SK-N-SH treated with all-trans-retinoic acid at 6 μM for 48 hours (cell line): Measurements from ENCODE around the gene PDGFA.

Experiments used
- ATAC-seq: fragments of 200-7000 bp; cut with Tn5 transposase; 3 replicates; pipeline ENCODE4 v1.9.1; 2020; ENCODE audit warnings: mild to moderate bottlenecking, moderate library complexity
- ARNTL ChIP-seq: fragments of 450-650 bp; formaldehyde crosslinking; IDR thresholded peaks from 2 replicates; pipeline ENCODE4 v1.5.0; 2020; ENCODE audit warnings: low read depth, mild to moderate bottlenecking, moderate library complexity, borderline replicate concordance
- BACH2 ChIP-seq: fragments of 250-450 bp; sonication (Bioruptor Pico); IDR thresholded peaks from 2 replicates; pipeline ENCODE4 v1.9.0; 2021; ENCODE audit warnings: mild to moderate bottlenecking, borderline replicate concordance
- ESRRG ChIP-seq: fragments of 250-450 bp; sonication (Bioruptor Pico); IDR thresholded peaks from 2 replicates; pipeline ENCODE4 v1.6.1; 2021; ENCODE audit warnings: mild to moderate bottlenecking
- GLIS3 ChIP-seq: fragments of 250-450 bp; sonication (Bioruptor Pico); IDR thresholded peaks from 2 replicates; pipeline ENCODE4 v1.5.0; 2020; ENCODE audit warnings: mild to moderate bottlenecking, moderate library complexity
- ISL1 ChIP-seq: fragments of 250-450 bp; sonication (Bioruptor Pico); IDR thresholded peaks from 2 replicates; pipeline ENCODE4 v2.1.2; 2022; ENCODE audit warnings: mild to moderate bottlenecking, moderate library complexity
- OSR1 ChIP-seq: fragments of 250-450 bp; sonication (Bioruptor Pico); IDR thresholded peaks from 2 replicates; pipeline ENCODE4 v1.8.0; 2022; ENCODE audit warnings: moderate library complexity, mild to moderate bottlenecking, inconsistent platforms
- RARB ChIP-seq: fragments of 250-450 bp; sonication (Bioruptor Pico); IDR thresholded peaks from 2 replicates; pipeline ENCODE4 v1.8.0; 2021; ENCODE audit warnings: mild to moderate bottlenecking, moderate library complexity
- SNAI2 ChIP-seq: fragments of 250-450 bp; sonication (Bioruptor Pico); IDR thresholded peaks from 2 replicates; pipeline ENCODE4 v1.5.0; 2020; ENCODE audit warnings: mild to moderate bottlenecking, moderate library complexity
- TOX ChIP-seq: fragments of 250-450 bp; sonication (Bioruptor Pico); IDR thresholded peaks from 2 replicates; pipeline ENCODE4 v1.8.0; 2021; ENCODE audit warnings: mild to moderate bottlenecking, moderate library complexity, borderline replicate concordance
- ZC3H10 ChIP-seq: fragments of 250-450 bp; sonication (Bioruptor Pico); IDR thresholded peaks from 2 replicates; pipeline ENCODE4 v1.5.1; 2021; ENCODE audit warnings: mild to moderate bottlenecking, moderate library complexity
- ZFP30 ChIP-seq: fragments of 450-650 bp; formaldehyde crosslinking; IDR thresholded peaks from 2 replicates; pipeline ENCODE4 v1.5.0; 2022; ENCODE audit warnings: mild to moderate bottlenecking, moderate library complexity
- ZNF70 ChIP-seq: fragments of 450-650 bp; formaldehyde crosslinking; IDR thresholded peaks from 2 replicates; pipeline ENCODE4 v1.5.0; 2020; ENCODE audit warnings: mild to moderate bottlenecking, moderate library complexity
- ZNF8 ChIP-seq: fragments of 450-650 bp; formaldehyde crosslinking; IDR thresholded peaks from 2 replicates; pipeline ENCODE4 v1.5.0; 2020; ENCODE audit warnings: mild to moderate bottlenecking, moderate library complexity
- TF ChIP-seq, protein P1 (sequence below): fragments of 250-450 bp; sonication (Bioruptor Pico); IDR thresholded peaks from 2 replicates; pipeline ENCODE4 v1.5.0; 2020; ENCODE audit warnings: mild to moderate bottlenecking, moderate library complexity
- TF ChIP-seq, protein P2 (sequence below): fragments of 250-450 bp; sonication (Bioruptor Pico); IDR thresholded peaks from 2 replicates; pipeline ENCODE4 v1.8.0; 2020; ENCODE audit warnings: mild to moderate bottlenecking, moderate library complexity, borderline replicate concordance
- TF ChIP-seq, protein P3 (sequence below): fragments of 250-450 bp; sonication (Bioruptor Pico); IDR thresholded peaks from 2 replicates; pipeline ENCODE4 v1.5.1; 2020; ENCODE audit warnings: low read depth, mild to moderate bottlenecking, moderate library complexity
- TF ChIP-seq, protein P4 (sequence below): fragments of 250-450 bp; sonication (Bioruptor Pico); IDR thresholded peaks from 2 replicates; pipeline ENCODE4 v1.8.0; 2021; ENCODE audit warnings: low read depth, mild to moderate bottlenecking, moderate library complexity, borderline replicate concordance

Gene PDGFA

DNA sequence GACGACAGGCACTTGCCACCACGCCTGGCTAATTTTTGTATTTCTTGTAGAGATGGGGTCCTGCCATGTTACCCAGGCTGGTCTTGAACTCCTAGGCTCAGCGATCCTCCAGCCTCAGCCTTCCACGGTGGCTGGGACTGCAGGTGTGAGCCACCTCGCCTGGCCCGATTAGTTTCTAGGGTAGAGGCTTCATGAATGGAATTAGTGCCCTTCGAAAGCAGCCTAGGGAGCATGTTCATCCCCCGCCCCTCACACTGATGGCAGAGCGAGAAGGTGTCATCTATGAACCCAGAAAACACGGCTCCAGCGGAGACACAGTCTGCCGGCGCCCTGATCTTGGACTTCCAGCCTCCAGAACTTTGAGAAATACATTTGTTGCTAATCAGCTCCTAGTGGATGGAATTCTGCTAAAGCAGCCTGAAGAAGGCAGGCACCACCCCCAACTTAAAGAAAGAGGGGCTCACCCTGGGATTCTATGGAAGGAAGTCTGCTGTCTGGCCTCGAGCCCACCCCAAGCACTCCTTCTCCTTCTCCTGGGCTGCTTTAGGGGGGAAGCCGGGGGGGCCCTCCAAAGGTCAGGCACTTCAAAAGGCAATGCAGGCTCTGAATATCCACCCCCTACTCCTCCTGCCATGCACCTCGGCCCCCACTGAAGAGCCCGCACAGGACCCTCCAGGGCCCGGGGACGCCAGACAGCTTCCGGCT lies 10.1 kb downstream of the PDGFA start:
- TF ChIP-seq ZNF8 (CRISPR knock-in tag) (no peak), TOX (CRISPR knock-in tag) (no peak), RARB (CRISPR knock-in tag) (no peak), GLIS3 (CRISPR knock-in tag) (no peak), OSR1 (no peak), ISL1 (CRISPR knock-in tag) (no peak), ZNF70 (CRISPR knock-in tag) (no peak)
- TF ChIP-seq, protein P1, sequence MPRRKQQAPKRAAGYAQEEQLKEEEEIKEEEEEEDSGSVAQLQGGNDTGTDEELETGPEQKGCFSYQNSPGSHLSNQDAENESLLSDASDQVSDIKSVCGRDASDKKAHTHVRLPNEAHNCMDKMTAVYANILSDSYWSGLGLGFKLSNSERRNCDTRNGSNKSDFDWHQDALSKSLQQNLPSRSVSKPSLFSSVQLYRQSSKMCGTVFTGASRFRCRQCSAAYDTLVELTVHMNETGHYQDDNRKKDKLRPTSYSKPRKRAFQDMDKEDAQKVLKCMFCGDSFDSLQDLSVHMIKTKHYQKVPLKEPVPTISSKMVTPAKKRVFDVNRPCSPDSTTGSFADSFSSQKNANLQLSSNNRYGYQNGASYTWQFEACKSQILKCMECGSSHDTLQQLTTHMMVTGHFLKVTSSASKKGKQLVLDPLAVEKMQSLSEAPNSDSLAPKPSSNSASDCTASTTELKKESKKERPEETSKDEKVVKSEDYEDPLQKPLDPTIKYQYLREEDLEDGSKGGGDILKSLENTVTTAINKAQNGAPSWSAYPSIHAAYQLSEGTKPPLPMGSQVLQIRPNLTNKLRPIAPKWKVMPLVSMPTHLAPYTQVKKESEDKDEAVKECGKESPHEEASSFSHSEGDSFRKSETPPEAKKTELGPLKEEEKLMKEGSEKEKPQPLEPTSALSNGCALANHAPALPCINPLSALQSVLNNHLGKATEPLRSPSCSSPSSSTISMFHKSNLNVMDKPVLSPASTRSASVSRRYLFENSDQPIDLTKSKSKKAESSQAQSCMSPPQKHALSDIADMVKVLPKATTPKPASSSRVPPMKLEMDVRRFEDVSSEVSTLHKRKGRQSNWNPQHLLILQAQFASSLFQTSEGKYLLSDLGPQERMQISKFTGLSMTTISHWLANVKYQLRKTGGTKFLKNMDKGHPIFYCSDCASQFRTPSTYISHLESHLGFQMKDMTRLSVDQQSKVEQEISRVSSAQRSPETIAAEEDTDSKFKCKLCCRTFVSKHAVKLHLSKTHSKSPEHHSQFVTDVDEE (CRISPR knock-in tag) = no peak
- TF ChIP-seq, protein P2, sequence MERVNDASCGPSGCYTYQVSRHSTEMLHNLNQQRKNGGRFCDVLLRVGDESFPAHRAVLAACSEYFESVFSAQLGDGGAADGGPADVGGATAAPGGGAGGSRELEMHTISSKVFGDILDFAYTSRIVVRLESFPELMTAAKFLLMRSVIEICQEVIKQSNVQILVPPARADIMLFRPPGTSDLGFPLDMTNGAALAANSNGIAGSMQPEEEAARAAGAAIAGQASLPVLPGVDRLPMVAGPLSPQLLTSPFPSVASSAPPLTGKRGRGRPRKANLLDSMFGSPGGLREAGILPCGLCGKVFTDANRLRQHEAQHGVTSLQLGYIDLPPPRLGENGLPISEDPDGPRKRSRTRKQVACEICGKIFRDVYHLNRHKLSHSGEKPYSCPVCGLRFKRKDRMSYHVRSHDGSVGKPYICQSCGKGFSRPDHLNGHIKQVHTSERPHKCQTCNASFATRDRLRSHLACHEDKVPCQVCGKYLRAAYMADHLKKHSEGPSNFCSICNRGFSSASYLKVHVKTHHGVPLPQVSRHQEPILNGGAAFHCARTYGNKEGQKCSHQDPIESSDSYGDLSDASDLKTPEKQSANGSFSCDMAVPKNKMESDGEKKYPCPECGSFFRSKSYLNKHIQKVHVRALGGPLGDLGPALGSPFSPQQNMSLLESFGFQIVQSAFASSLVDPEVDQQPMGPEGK = no peak
- ATAC-seq = no peak

DNA sequence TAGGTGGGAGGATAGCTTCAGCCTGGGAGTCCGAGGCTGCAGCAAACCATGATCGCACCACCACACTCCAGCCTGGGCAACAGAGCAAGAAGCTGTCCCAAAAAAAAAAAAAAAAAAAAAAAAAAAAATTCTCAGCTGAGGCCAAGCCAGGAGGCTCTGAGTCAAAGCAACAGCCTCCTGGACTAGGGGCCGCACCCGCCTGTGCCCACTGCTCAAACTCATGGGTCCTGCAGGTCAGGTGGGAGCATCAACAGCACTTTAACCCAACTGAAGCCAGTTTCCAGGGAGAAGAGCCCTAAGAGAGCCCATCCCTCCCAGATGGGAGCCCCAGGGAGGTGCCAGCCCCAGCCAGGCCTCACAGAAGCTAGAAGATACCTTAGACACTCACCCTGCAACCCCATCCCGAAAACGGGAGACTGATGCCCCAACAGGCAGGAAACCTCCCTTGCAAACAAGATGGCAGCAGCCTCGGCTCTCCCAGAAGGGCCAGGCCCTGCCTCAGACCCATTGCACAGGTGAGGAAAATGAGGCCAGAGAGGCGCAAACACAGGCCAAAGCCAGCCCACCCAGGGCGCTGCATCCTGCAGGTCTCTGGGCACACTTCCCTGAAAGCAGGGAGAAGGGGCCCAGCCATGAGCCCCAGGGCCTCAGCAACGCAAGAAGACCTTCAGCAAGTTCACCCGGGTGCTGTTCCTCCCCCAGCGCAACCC lies 11.0 kb downstream of the PDGFA start:
- ATAC-seq = no peak
- TF ChIP-seq, protein P3, sequence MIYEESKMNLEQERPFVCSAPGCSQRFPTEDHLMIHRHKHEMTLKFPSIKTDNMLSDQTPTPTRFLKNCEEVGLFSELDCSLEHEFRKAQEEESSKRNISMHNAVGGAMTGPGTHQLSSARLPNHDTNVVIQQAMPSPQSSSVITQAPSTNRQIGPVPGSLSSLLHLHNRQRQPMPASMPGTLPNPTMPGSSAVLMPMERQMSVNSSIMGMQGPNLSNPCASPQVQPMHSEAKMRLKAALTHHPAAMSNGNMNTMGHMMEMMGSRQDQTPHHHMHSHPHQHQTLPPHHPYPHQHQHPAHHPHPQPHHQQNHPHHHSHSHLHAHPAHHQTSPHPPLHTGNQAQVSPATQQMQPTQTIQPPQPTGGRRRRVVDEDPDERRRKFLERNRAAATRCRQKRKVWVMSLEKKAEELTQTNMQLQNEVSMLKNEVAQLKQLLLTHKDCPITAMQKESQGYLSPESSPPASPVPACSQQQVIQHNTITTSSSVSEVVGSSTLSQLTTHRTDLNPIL = no peak
- TF ChIP-seq OSR1 = no peak
- TF ChIP-seq, all 23 proteins: peak for 0

DNA sequence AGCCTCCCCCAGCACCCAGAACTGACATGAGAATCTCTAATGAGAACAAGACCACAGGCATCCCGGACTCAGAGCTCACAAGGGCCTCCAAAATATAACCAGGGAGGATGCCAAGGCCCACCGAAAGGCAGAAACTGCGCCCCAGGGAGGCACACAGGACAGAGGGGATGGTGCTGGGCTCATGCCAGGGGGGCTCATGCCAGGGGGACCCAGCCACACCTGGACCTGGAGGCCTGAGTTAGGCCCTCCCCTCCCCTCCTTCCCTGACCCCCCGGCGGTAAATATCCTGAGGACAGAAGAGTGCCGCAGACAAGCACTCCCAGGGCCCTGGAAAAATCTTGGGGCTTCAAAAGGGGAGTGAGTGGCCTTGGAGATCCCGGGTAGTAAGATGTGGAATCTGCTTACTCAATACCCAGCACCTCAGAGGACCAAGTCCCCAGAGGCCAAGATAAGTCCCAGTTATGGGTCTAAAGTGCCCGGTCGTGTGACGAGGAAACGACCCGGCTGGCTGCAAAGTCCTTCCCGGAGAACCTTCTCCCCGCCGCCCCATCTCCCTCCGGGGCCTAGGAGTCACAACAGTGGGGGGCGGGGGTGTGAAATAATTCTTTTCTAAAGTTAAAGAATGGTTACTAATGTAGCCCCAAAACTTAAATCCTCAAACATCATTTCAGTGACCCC lies 11.9 kb downstream of the PDGFA start:
- ATAC-seq = no peak
- TF ChIP-seq, protein P1 (CRISPR knock-in tag) = no peak
- no peak for TF ChIP-seq ZNF8 (CRISPR knock-in tag)
- TF ChIP-seq RARB (CRISPR knock-in tag) = no peak
- TF ChIP-seq ZC3H10 (CRISPR knock-in tag) = no peak
- no peak for TF ChIP-seq OSR1
- TF ChIP-seq, protein P3 = no peak

DNA sequence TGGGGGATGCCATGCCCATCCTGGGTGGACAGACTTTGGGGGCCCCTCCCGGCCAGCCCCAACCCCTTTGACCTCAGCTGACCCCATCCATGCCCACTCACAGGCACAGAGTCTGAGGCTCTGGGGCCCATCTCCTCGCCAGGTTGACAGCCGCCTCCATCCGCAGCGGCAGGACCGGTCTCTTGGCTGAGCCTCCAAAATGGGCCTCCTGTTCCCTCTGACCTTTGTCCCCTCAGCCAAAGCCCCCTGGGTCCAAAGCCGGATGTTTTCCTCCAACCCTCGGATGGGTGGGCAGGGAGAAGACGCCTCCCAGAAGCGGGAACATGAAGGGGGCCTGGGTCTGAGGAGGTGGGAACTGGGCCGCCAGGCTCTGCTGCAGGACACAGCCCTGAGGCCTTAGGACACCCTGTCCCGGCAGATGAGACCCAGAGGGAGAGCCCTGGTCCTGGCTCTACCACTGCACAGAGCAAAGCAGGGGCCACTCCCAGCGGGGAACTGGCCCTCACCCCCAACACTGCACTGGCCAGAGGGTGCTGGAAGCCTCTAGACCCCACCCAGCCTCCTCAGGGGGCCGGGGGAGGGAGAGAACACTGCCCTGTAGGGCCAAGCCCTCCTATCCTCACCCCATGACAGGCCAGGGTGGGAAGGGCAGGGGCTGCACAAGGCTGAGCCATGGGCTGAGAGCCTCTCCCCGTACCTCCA lies 12.6 kb downstream of the PDGFA start:
- ATAC-seq = no peak
- TF ChIP-seq TOX (CRISPR knock-in tag) (no peak), RARB (CRISPR knock-in tag) (no peak), ZFP30 (no peak), ZNF70 (CRISPR knock-in tag) (no peak), ISL1 (CRISPR knock-in tag) (no peak), ZC3H10 (CRISPR knock-in tag) (no peak), ARNTL (CRISPR knock-in tag) (no peak), ZNF8 (CRISPR knock-in tag) (no peak), ESRRG (CRISPR knock-in tag) (no peak), SNAI2 (CRISPR knock-in tag) (no peak), BACH2 (no peak)
- TF ChIP-seq, protein P2 = no peak
- TF ChIP-seq, protein P4, sequence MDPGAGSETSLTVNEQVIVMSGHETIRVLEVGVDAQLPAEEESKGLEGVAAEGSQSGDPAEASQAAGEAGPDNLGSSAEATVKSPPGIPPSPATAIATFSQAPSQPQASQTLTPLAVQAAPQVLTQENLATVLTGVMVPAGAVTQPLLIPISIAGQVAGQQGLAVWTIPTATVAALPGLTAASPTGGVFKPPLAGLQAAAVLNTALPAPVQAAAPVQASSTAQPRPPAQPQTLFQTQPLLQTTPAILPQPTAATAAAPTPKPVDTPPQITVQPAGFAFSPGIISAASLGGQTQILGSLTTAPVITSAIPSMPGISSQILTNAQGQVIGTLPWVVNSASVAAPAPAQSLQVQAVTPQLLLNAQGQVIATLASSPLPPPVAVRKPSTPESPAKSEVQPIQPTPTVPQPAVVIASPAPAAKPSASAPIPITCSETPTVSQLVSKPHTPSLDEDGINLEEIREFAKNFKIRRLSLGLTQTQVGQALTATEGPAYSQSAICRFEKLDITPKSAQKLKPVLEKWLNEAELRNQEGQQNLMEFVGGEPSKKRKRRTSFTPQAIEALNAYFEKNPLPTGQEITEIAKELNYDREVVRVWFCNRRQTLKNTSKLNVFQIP (CRISPR knock-in tag) = no peak
